ENCODE measurements around the gene P4HB. TPM values are rescaled to one million over a fixed set of nuclear protein-coding genes. Genes with fewer than 3 reads are reported as not detected.

Gene P4HB
- total and polyA plus RNA-seq, 2 donors (not counting 1 experiment from before 2014, with no cell fraction given): 37.4 to 191 TPM

GRCh38 chr17:81907219-81908145 is 47.1 kb upstream of the P4HB start:
- no peak overlapping the region for H3K9ac ChIP-seq (ENCODE audit: low read length)
- intact Hi-C loops (cut with micrococcal nuclease): no loop called here
- peaks cover 0 to 6% (median 2%) of the 10 kb centered on the region in 4 experiments for H3K27me3 ChIP-seq (replicated peaks in 1 of 4; ENCODE audit: control extremely low read depth in 1 of 4, control insufficient read depth in 3 of 4, insufficient read depth in 4 of 4, low read length in 3 of 4)
- no peak overlapping the region for H2AFZ ChIP-seq (ENCODE audit: insufficient read depth, low read depth, low read length, poor library complexity, severe bottlenecking)
- H3K4me1 Mint-ChIP-seq: peaks cover 10% of the 10 kb centered on the region
- H3K4me3 Mint-ChIP-seq: no peak overlapping the region
- H3K4me3 ChIP-seq (ENCODE audit: control extremely low read depth in 1 of 5, extremely low read depth in 1 of 5, insufficient read depth in 1 of 5, low read depth in 2 of 5, low read length in 4 of 5): no peak overlapping the region
- no peaks in the 10 kb centered on the region for H3K9me3 Mint-ChIP-seq (ENCODE audit: insufficient read depth)
- no peak overlapping the region for H3K27ac ChIP-seq (ENCODE audit: low read length in 2 of 2)
- H3K27ac Mint-ChIP-seq: no peak overlapping the region
- no peak overlapping the region for H3K4me2 ChIP-seq (replicated peaks; ENCODE audit: low read depth, low read length, poor library complexity, severe bottlenecking)
- H3K27me3 Mint-ChIP-seq: no peaks in the 10 kb centered on the region
- peaks cover 14% of the 10 kb centered on the region in 2 donors for H3K4me1 ChIP-seq (ENCODE audit: control insufficient read depth in 2 of 2, insufficient read depth in 2 of 2, low read length in 2 of 2)
- TF ChIP-seq EZH2 (IDR thresholded peaks at IDR 0.05; ENCODE audit: borderline replicate concordance, insufficient read depth, low read depth, low read length, poor library complexity, severe bottlenecking) (no peak), CTCF (IDR thresholded peaks at IDR 0.05) (no peak)
- H3K9me3 ChIP-seq (ENCODE audit: control extremely low read depth in 1 of 3, control insufficient read depth in 2 of 3, insufficient read depth in 1 of 3, low read length in 2 of 3): peaks cover 0 to 3% (median 0%) of the 10 kb centered on the region in 3 donors
- H3K79me2 ChIP-seq (ENCODE audit: control insufficient read depth, insufficient read depth, low read length): peaks cover 24% of the 10 kb centered on the region
- DNase-seq (no peak), ATAC-seq (ENCODE audit: low read depth) (no peak)
- POLR2A ChIA-PET: interaction anchor here (0.7 kb wide), 1 partner anchor 11 kb away, joined by 5 read pairs; no protein-coding TSS in a partner anchor
- peaks cover 30% of the 10 kb centered on the region for H4K20me1 ChIP-seq (ENCODE audit: control insufficient read depth, insufficient read depth, low read length, poor library complexity, severe bottlenecking)
- H3K36me3 ChIP-seq (replicated peaks in 1 of 2; ENCODE audit: control extremely low read depth in 1 of 2, control insufficient read depth in 1 of 2, extremely low read depth in 1 of 2, insufficient read depth in 2 of 2, low read length in 1 of 2): peaks cover 0 to 23% of the 10 kb centered on the region in 2 experiments
- CTCF ChIA-PET: no interaction called here
- 98% methylated on average over 19 of the region's 26 CpGs for WGBS (ENCODE audit: insufficient coverage)

Data from B cell (primary cell).